ENCODE data around the gene NTM.
"Not testable (repeated sequence)": the region's sequence is repeated elsewhere in the genome, so short reads cannot be mapped to it uniquely, and the experiment has no call there.

The NTM gene
- 0 reads per million in 3 donors for total RNA-seq

- Histone ChIP-seq H3K27ac (ENCODE audit: insufficient read depth, low read length, poor library complexity, severe bottlenecking) (no peak within 1 kb of the TSS), H3K9me3 (ENCODE audit: control insufficient read depth, low read length) (no peaks in the 10 kb centered on the region), H3K36me3 (ENCODE audit: control insufficient read depth, insufficient read depth, low read length) (no peaks in the 10 kb centered on the region), H3K4me1 (ENCODE audit: control insufficient read depth, insufficient read depth, low read length, poor library complexity, severe bottlenecking) (no peaks in the 10 kb centered on the region), H3K4me3 (ENCODE audit: insufficient read depth, low read depth, low read length, poor library complexity, severe bottlenecking) (no peak within 1 kb of the TSS), H3K27me3 (replicated peaks; ENCODE audit: control insufficient read depth, insufficient read depth, low read length, poor library complexity, severe bottlenecking) (no peaks in the 10 kb centered on the region)
- DNase-seq: no peak
Observed at GRCh38 chr11:131370090-131370751, at the start of gene NTM. Gene NTM (plus strand): TSS chr11:131370615.

DNA sequence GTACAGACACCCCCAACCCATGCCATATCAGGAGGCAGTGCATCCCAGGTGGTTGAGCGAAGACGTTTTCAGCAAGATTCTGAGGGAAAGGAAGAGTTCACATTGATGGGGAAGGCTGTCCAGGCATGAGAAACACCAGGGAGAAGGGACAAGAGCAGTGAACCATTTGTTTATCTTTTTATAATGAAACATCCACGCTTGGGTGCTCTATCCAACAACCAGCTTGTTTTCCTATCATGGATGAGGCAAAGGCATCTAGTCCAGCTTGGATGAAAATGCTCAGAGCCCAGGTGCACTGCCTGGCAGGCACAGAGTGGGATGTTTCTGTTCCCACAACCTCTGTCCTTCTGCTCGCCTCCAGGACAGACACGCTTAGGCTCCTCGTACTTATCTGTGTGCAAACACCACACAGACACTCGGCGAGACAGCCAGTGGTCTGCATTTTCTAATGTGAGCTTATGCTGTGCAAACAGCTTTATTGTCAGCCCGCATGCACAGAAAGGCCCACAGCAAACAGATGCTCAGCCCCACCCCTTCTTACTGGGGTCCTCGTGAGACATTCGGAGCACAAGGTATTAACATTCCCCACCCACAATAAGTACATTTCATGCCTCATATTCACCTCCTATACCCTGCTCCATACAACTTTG lies 45.4 kb upstream of the NTM start:
- DNase-seq: no peak
- Histone ChIP-seq H3K27ac (ENCODE audit: insufficient read depth, low read length, poor library complexity, severe bottlenecking) (no peak overlapping the region), H3K4me1 (ENCODE audit: control insufficient read depth, insufficient read depth, low read length, poor library complexity, severe bottlenecking) (no peaks in the 10 kb centered on the region), H3K27me3 (replicated peaks; ENCODE audit: control insufficient read depth, insufficient read depth, low read length, poor library complexity, severe bottlenecking) (no peaks in the 10 kb centered on the region), H3K9me3 (ENCODE audit: control insufficient read depth, low read length) (no peaks in the 10 kb centered on the region), H3K4me3 (ENCODE audit: insufficient read depth, low read depth, low read length, poor library complexity, severe bottlenecking) (no peak overlapping the region), H3K36me3 (ENCODE audit: control insufficient read depth, insufficient read depth, low read length) (no peaks in the 10 kb centered on the region)

DNA sequence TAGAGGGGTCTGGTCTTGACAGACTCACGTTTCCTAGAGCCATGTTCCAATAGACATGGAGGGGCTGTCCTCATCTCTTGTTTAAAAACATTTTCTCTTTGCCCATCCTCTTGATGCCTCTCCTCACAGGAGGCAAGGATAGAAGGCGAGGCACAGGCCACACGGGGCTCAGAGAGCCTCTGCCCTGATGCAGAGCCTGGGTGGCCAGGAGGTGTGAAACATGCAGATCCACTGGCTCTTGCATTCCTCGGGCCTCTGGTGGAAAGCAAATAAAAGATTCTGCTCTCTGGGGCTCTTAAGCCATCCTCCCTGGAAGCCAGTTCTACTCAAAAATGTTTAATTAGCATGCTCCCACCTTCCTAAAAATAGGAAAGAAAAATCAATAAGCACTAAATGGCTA lies 43.6 kb upstream of the NTM start:
- Histone ChIP-seq H3K27ac (ENCODE audit: insufficient read depth, low read length, poor library complexity, severe bottlenecking) (no peak overlapping the region), H3K27me3 (replicated peaks; ENCODE audit: control insufficient read depth, insufficient read depth, low read length, poor library complexity, severe bottlenecking) (no peaks in the 10 kb centered on the region), H3K4me1 (ENCODE audit: control insufficient read depth, insufficient read depth, low read length, poor library complexity, severe bottlenecking) (no peaks in the 10 kb centered on the region), H3K36me3 (ENCODE audit: control insufficient read depth, insufficient read depth, low read length) (no peaks in the 10 kb centered on the region), H3K4me3 (ENCODE audit: insufficient read depth, low read depth, low read length, poor library complexity, severe bottlenecking) (no peak overlapping the region), H3K9me3 (ENCODE audit: control insufficient read depth, low read length) (no peaks in the 10 kb centered on the region)
- DNase-seq: no peak

- H3K36me3 ChIP-seq (ENCODE audit: control insufficient read depth, insufficient read depth, low read length): no peaks in the 10 kb centered on the region
- H3K9me3 ChIP-seq (ENCODE audit: control insufficient read depth, low read length): no peaks in the 10 kb centered on the region
- no peak overlapping the region for H3K27ac ChIP-seq (ENCODE audit: insufficient read depth, low read length, poor library complexity, severe bottlenecking)
- H3K4me1 ChIP-seq (ENCODE audit: control insufficient read depth, insufficient read depth, low read length, poor library complexity, severe bottlenecking): no peaks in the 10 kb centered on the region
- DNase-seq: no peak
- no peak overlapping the region for H3K4me3 ChIP-seq (ENCODE audit: insufficient read depth, low read depth, low read length, poor library complexity, severe bottlenecking)
- H3K27me3 ChIP-seq (replicated peaks; ENCODE audit: control insufficient read depth, insufficient read depth, low read length, poor library complexity, severe bottlenecking): no peaks in the 10 kb centered on the region
Observed at GRCh38 chr11:131327421-131327820, 43.0 kb upstream of the NTM start.

GRCh38 chr11:131328843-131329242 lies 41.6 kb upstream of the NTM start:
- Histone ChIP-seq H3K9me3 (ENCODE audit: control insufficient read depth, low read length) (no peaks in the 10 kb centered on the region), H3K4me3 (ENCODE audit: insufficient read depth, low read depth, low read length, poor library complexity, severe bottlenecking) (no peak overlapping the region), H3K36me3 (ENCODE audit: control insufficient read depth, insufficient read depth, low read length) (no peaks in the 10 kb centered on the region), H3K4me1 (ENCODE audit: control insufficient read depth, insufficient read depth, low read length, poor library complexity, severe bottlenecking) (no peaks in the 10 kb centered on the region), H3K27me3 (replicated peaks; ENCODE audit: control insufficient read depth, insufficient read depth, low read length, poor library complexity, severe bottlenecking) (no peaks in the 10 kb centered on the region), H3K27ac (ENCODE audit: insufficient read depth, low read length, poor library complexity, severe bottlenecking) (no peak overlapping the region)
- no peak for DNase-seq

GRCh38 chr11:131331010-131331409 lies 39.4 kb upstream of the NTM start:
- H3K27me3 ChIP-seq (replicated peaks; ENCODE audit: control insufficient read depth, insufficient read depth, low read length, poor library complexity, severe bottlenecking): no peaks in the 10 kb centered on the region
- H3K4me3 ChIP-seq (ENCODE audit: insufficient read depth, low read depth, low read length, poor library complexity, severe bottlenecking): no peak overlapping the region
- H3K9me3 ChIP-seq (ENCODE audit: control insufficient read depth, low read length): no peaks in the 10 kb centered on the region
- DNase-seq: no peak
- no peak overlapping the region for H3K27ac ChIP-seq (ENCODE audit: insufficient read depth, low read length, poor library complexity, severe bottlenecking)
- no peaks in the 10 kb centered on the region for H3K36me3 ChIP-seq (ENCODE audit: control insufficient read depth, insufficient read depth, low read length)
- H3K4me1 ChIP-seq (ENCODE audit: control insufficient read depth, insufficient read depth, low read length, poor library complexity, severe bottlenecking): no peaks in the 10 kb centered on the region

DNA sequence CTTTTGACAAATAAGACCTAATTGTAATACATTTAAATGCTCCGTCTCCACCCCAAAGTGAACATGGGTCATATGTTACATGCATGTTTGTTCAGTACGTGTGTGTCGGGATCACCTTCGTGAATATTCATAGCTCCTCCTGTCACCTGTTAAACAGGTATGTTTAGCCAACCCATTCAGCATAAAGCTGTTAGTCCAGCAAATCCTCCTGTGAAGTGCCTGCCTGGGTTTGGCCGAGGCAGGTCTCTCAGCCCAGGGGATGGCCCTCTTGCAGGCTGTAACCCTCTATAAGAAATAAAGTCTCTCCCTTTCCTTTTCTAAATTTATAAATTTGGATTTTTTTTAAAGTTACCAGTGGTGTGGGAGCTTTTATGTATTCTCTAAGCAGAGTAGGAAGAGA lies 38.9 kb upstream of the NTM start:
- no peak overlapping the region for H3K27ac ChIP-seq (ENCODE audit: insufficient read depth, low read length, poor library complexity, severe bottlenecking)
- H3K36me3 ChIP-seq (ENCODE audit: control insufficient read depth, insufficient read depth, low read length): no peaks in the 10 kb centered on the region
- H3K4me3 ChIP-seq (ENCODE audit: insufficient read depth, low read depth, low read length, poor library complexity, severe bottlenecking): no peak overlapping the region
- no peak for DNase-seq
- no peaks in the 10 kb centered on the region for H3K27me3 ChIP-seq (replicated peaks; ENCODE audit: control insufficient read depth, insufficient read depth, low read length, poor library complexity, severe bottlenecking)
- no peaks in the 10 kb centered on the region for H3K9me3 ChIP-seq (ENCODE audit: control insufficient read depth, low read length)
- no peaks in the 10 kb centered on the region for H3K4me1 ChIP-seq (ENCODE audit: control insufficient read depth, insufficient read depth, low read length, poor library complexity, severe bottlenecking)

GRCh38 chr11:131334601-131335000 lies 35.8 kb upstream of the NTM start:
- DNase-seq: no peak
- no peaks in the 10 kb centered on the region for H3K27me3 ChIP-seq (replicated peaks; ENCODE audit: control insufficient read depth, insufficient read depth, low read length, poor library complexity, severe bottlenecking)
- no peaks in the 10 kb centered on the region for H3K36me3 ChIP-seq (ENCODE audit: control insufficient read depth, insufficient read depth, low read length)

DNA sequence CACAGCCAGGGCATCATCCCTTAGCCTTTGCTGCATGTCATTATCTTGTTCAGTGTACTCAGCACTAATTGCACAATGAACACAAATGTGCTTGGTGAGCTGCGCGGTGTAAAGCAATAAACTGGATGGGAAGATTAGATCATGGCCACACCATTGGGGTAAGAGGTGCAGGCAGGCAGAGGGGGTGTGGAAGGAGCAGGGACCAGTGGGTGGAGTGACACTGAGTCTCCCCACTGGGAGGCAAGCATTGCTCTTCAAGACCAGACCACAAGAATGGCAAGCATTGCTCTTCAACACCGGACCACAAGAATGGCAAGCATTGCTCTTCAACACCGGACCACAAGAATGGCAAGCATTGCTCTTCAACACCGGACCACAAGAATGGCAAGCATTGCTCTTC lies 28.5 kb upstream of the NTM start:
- not testable (repeated sequence) for H3K4me1 ChIP-seq (ENCODE audit: control insufficient read depth, insufficient read depth, low read length, poor library complexity, severe bottlenecking); H3K36me3 ChIP-seq (ENCODE audit: control insufficient read depth, insufficient read depth, low read length); H3K9me3 ChIP-seq (ENCODE audit: control insufficient read depth, low read length); H3K27ac ChIP-seq (ENCODE audit: insufficient read depth, low read length, poor library complexity, severe bottlenecking); DNase-seq; H3K4me3 ChIP-seq (ENCODE audit: insufficient read depth, low read depth, low read length, poor library complexity, severe bottlenecking); H3K27me3 ChIP-seq (replicated peaks; ENCODE audit: control insufficient read depth, insufficient read depth, low read length, poor library complexity, severe bottlenecking)

More at GRCh38 chr11:131334601-131335000, 35.8 kb upstream of the NTM start:
- Histone ChIP-seq H3K4me1 (ENCODE audit: control insufficient read depth, insufficient read depth, low read length, poor library complexity, severe bottlenecking) (no peaks in the 10 kb centered on the region), H3K9me3 (ENCODE audit: control insufficient read depth, low read length) (no peaks in the 10 kb centered on the region), H3K27ac (ENCODE audit: insufficient read depth, low read length, poor library complexity, severe bottlenecking) (no peak overlapping the region), H3K4me3 (ENCODE audit: insufficient read depth, low read depth, low read length, poor library complexity, severe bottlenecking) (no peak overlapping the region)

DNA sequence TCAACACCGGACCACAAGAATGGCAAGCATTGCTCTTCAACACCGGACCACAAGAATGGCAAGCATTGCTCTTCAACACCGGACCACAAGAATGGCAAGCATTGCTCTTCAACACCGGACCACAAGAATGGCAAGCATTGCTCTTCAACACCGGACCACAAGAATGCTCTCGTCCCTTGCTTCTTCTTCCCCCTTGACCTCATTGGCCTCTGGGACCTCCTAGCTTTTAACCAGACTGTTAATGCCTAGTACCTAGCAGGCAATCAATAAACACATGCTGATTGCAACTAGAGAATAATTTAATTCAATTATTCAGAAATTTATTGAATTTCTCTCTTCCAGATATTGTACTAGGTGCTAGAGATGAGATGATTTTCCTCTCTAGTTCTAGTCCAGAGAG lies 28.0 kb upstream of the NTM start:
- H3K4me3 ChIP-seq (ENCODE audit: insufficient read depth, low read depth, low read length, poor library complexity, severe bottlenecking); H3K36me3 ChIP-seq (ENCODE audit: control insufficient read depth, insufficient read depth, low read length); H3K27me3 ChIP-seq (replicated peaks; ENCODE audit: control insufficient read depth, insufficient read depth, low read length, poor library complexity, severe bottlenecking); H3K27ac ChIP-seq (ENCODE audit: insufficient read depth, low read length, poor library complexity, severe bottlenecking); DNase-seq; H3K4me1 ChIP-seq (ENCODE audit: control insufficient read depth, insufficient read depth, low read length, poor library complexity, severe bottlenecking); H3K9me3 ChIP-seq (ENCODE audit: control insufficient read depth, low read length): not testable (repeated sequence)

All from effector memory CD4-positive, alpha-beta T cell (primary cell).